GM21619 (cell line): ENCODE results near the gene ZDHHC11B.
"Not testable (repeated sequence)": the region's sequence is repeated elsewhere in the genome, so short reads cannot be mapped to it uniquely, and the experiment has no call there.

ENCODE experiments used
- ATAC-seq: cut with Tn5 transposase; IDR thresholded peaks from one replicate; pipeline ENCODE4 v1.9.1; 2021; ENCODE audit not compliant: unreplicated experiment

ZDHHC11B gene

GRCh38 chr5:727087-727486, 57.4 kb downstream of the ZDHHC11B start:
- ATAC-seq: not testable (repeated sequence)

- ATAC-seq: not testable (repeated sequence)
Measured at GRCh38 chr5:723865-724264, 60.7 kb downstream of the ZDHHC11B start.

- not testable (repeated sequence) for ATAC-seq
Measured at GRCh38 chr5:723309-723708, 61.2 kb downstream of the ZDHHC11B start.

GRCh38 chr5:719379-719778, 65.2 kb downstream of the ZDHHC11B start:
- not testable (repeated sequence) for ATAC-seq

GRCh38 chr5:717143-717542, 67.4 kb downstream of the ZDHHC11B start:
- ATAC-seq: no peak

- ATAC-seq: not testable (repeated sequence)
Measured at GRCh38 chr5:716740-717139, 67.8 kb downstream of the ZDHHC11B start.

GRCh38 chr5:715636-716035, 68.9 kb downstream of the ZDHHC11B start:
- not testable (repeated sequence) for ATAC-seq

- not testable (repeated sequence) for ATAC-seq
Measured at GRCh38 chr5:714215-715118, 70.1 kb downstream of the ZDHHC11B start.

- ATAC-seq: not testable (repeated sequence)
Measured at GRCh38 chr5:713686-714085, 70.8 kb downstream of the ZDHHC11B start.

GRCh38 chr5:708848-709517, 75.5 kb downstream of the ZDHHC11B start:
- not testable (repeated sequence) for ATAC-seq

GRCh38 chr5:708374-708773, 76.2 kb downstream of the ZDHHC11B start:
- ATAC-seq: not testable (repeated sequence)

- ATAC-seq: not testable (repeated sequence)
Measured at GRCh38 chr5:706127-706526, 78.4 kb downstream of the ZDHHC11B start.

GRCh38 chr5:696753-697702, 87.5 kb downstream of the ZDHHC11B start:
- ATAC-seq: not testable (repeated sequence)

- ATAC-seq: not testable (repeated sequence)
Measured at GRCh38 chr5:696191-696590, 88.3 kb downstream of the ZDHHC11B start.

- not testable (repeated sequence) for ATAC-seq
Measured at GRCh38 chr5:695475-695874, 89.1 kb downstream of the ZDHHC11B start.

GRCh38 chr5:694042-694431, 90.5 kb downstream of the ZDHHC11B start:
- ATAC-seq: peak; percentile 6

GRCh38 chr5:693271-694041, 91.1 kb downstream of the ZDHHC11B start, which contains the start of gene TPPP:
TSS of gene TPPP (minus strand) at chr5:693352. CDS start at chr5:678060, 15,292 bp downstream.
- ATAC-seq: peak; percentile 70

GRCh38 chr5:692529-693041, 91.9 kb downstream of the ZDHHC11B start:
- ATAC-seq: peak; percentile 10

GRCh38 chr5:691817-692528, 92.6 kb downstream of the ZDHHC11B start:
- no peak for ATAC-seq
